Amygdala (tissue), 56 donors: ENCODE results near the gene KIF1B.

Source experiments
- DNase-seq, 56 donors: peaks; one replicate each; lab custom pipeline; 2025; lab: John Stamatoyannopoulos, UW

KIF1B gene

DNA sequence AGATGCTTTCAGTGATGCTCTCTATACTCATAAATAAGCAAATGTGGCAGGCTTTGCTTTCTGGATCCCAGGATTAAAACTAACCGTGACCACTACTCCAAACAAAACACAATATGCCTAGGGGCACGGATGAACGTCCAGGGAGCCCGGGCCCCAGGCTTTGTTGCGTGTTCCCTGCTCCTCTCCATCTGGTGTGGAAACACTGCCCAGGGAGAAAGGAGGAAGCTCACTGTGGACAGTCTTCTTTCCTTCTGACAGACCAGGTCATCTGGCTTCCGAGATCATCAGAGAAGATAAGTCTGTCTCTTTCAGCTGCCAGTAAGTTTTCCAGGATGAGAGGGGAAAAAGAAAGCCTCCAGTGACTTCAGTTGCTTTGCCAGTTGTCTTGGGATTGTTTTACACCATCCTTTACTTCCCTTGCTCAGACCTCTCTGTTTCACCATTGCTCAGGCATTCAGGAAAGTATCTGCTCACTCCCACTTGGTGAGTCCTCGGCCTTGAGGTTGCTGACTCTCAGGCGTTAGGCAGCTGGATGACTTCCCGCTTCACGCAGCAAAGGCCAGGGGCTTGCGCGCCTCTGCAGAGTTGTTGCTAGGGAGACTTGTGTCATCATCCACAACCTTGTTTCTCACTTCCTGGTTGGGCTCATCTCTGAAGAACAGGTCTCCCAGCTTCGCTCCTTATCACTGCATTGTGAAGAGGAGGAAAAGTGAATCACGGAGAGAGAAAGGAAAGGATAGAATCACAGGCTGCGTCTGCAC lies 167.9 kb downstream of the KIF1B start:
- DNase-seq = peak in 14 of 56 donors; percentile 2 to 35 (median 12)

DNA sequence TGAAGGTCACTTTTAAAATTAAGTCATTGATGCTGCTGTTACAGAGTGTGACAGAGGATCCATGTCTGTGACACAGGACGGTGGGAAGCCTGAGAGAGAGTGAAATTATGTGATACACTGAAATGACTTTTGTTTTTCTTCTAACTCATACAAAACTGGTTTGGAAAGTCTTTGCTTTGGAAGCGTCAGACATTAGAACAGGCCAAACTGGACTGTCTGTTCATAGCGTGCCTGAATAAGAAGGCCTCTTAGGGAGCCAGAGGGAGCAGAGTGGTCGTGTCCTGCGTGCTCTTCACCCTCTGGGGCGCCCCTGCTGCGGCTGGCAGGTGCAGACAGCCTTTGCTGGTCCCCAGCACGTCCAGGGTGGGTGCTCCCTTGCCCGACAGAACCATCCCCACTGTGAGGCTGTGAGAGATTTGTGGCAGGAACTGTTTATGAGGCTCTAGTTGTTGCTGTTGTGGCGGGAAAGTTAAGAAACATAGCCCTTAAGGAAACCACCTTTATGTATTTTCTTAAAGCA lies 168.8 kb downstream of the KIF1B start:
- DNase-seq = no peak

GRCh38 chr1:10379676-10380075 lies 169.3 kb downstream of the KIF1B start:
- DNase-seq = no peak

DNA sequence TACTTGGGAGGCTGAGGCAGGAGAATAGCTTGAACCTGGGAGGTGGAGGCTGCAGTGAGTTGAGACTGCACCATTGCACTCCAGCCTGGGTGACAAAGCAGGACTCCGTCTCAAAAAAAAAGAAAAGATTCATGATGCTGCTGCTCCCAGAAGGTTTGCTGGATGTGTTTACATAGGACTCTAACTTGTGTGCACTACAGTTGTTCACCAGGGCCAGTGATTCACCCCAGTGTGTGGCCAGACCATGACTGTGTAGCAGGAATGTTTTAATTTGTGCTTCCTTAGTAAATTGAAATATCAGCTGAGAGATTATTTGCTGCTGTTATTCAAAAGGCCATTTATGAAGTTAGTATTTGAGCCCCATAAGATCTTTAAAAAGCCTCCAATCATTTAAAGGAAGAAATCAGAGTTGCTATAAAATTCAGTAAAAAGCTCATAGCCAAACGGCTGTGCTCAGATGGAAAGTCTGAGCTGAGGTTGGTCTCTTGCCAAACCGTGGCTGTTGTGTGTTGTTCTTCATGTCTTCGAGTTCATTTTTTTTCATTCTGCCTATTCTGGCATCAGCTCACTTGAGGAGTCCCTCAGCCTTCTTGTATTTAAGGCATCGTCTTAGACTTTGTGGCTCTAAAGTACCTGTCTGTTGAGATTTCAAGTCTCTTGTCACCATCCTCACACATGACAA lies 170.4 kb downstream of the KIF1B start:
- peak in 17 of 56 donors; percentile 2 to 75 (median 11) for DNase-seq

- DNase-seq = no peak
Measured at GRCh38 chr1:10383630-10384029, 173.3 kb downstream of the KIF1B start.

DNA sequence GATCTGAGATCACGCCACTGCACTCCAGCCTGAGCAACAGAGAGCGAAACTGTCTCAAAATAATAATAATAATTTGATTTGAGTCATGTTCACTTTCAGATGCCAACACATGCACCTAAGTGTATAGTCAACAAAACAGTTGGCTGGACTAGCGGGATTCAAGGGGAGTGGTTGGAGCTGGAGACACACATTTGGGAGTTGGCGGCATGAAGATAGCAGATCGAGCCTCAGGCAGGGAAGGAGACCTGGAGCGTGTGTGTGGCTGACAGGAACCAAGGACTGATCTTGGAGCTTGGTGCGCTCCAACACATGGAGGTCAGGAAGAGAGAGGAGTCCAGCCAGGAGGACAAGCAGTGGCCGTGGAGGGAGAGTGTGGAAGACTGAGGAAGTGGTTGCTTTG lies 173.8 kb downstream of the KIF1B start:
- DNase-seq = no peak

- DNase-seq = no peak
Measured at GRCh38 chr1:10386761-10387676, 176.6 kb downstream of the KIF1B start.

- peak in 12 of 56 donors; percentile 2 to 32 (median 10) for DNase-seq
Measured at GRCh38 chr1:10387677-10388386, 177.5 kb downstream of the KIF1B start.

DNA sequence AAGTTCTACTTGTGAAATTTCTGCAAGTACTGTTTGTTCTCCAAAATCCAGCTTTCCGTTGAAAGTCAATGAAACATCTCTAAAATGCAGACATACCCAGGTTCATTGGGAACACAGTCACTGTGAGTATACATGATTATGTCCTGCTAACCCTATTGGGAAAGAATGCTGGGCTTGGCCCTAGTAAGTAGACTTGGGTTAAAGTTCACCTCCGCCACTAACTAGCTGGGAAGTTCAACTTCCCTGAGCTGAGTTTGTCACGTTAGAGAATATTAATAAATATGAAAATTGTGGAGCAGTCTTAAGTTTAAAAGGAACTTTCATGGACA lies 178.0 kb downstream of the KIF1B start:
- DNase-seq = no peak

GRCh38 chr1:10389271-10389973 lies 179.1 kb downstream of the KIF1B start:
- DNase-seq = no peak

GRCh38 chr1:10396870-10397269 lies 186.5 kb downstream of the KIF1B start:
- no peak for DNase-seq

GRCh38 chr1:10398278-10398733 lies 187.9 kb downstream of the KIF1B start:
- DNase-seq = no peak

DNA sequence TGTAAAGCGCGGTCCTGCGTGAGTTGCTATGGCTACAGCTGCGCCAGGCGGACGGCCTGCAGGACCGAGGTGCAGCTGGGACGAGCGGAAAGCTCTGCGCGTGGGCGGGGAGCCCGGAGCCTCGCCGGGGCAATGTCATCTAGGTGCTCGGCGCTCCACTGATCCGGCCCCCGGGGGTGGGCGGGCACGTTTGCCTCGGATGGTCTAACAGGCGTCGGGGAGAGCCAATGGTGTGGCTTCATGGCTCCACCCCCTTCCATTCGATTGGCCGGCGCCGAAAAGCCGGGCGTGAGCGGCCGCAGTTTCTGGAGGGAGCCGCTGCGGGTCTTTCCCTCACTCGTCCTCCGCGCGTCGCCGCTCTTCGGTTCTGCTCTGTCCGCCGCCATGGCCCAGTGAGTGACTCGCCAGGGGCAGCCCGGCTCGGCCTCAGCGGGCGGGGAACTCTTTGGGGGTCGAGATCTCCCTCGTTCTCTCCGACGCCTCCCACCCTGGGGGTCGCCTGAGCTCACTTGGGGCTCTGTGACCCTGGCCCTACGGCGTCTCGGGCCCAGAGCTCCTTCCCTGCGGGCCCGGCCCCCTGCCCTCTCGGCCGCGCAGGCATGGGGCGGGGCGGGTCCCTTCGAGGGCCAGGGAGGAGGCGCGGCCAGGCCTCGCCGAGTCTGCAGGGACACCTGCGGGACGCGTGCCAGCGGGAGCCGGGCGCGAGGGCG lies 188.5 kb downstream of the KIF1B start, which contains the start of gene PGD:
PGD (plus strand) TSS at position 331 of the 710 bp plus-strand sequence; CDS start at position 385, 54 bp downstream.
- DNase-seq = peak; percentile 76 to 99 (median 96)

- peak in 11 of 56 donors; percentile 8 to 53 (median 34) for DNase-seq
Measured at GRCh38 chr1:10399444-10399941, 189.1 kb downstream of the KIF1B start.

GRCh38 chr1:10400013-10400412 lies 189.6 kb downstream of the KIF1B start:
- DNase-seq = no peak

DNA sequence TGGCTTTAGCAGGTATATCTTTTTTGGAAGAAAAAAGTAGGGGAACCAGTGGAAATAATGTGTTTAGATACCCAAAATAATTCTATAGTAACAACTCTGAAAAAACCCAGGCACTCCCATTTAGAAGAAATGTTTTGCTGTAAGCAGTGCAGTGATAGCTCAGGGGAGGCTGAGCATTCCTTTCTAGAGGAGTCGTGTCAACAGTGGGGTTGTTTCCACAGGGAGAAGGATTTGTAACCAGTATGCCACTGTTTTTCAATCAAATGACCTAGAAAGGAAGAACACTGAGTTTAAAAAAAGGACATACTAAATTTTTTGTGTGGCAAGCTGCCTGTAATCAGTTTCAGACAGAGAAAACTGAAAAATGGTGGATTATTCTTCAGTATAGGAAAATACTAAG lies 190.9 kb downstream of the KIF1B start:
- no peak for DNase-seq

DNA sequence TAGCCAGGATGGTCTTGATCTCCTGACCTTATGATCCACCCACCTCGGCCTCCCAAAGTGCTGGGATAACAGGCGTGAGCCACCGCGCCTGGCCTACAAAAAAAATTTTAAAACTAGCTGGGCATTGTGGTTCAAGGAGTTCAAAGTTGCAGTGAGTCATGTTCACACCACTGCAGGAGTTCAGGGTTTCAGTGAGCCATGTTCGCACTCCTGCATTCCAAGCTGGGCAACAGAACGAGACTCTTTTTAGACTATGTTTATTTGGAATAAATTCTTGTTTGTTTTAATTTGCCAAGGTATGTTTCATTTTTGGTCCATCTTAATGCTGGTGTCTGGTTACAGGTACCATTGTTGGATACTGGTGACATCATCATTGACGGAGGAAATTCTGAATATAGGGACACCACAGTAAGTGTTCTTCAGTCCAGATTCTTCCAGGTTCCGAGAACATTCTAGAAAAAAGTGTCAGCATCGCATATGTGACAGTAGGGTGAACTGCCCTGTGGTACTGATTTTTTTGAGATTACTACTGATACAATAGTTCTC lies 192.4 kb downstream of the KIF1B start:
- DNase-seq = no peak

GRCh38 chr1:10407201-10407600 lies 196.8 kb downstream of the KIF1B start:
- DNase-seq = no peak
